ENCODE measurements around the gene SNIP1.

DNA sequence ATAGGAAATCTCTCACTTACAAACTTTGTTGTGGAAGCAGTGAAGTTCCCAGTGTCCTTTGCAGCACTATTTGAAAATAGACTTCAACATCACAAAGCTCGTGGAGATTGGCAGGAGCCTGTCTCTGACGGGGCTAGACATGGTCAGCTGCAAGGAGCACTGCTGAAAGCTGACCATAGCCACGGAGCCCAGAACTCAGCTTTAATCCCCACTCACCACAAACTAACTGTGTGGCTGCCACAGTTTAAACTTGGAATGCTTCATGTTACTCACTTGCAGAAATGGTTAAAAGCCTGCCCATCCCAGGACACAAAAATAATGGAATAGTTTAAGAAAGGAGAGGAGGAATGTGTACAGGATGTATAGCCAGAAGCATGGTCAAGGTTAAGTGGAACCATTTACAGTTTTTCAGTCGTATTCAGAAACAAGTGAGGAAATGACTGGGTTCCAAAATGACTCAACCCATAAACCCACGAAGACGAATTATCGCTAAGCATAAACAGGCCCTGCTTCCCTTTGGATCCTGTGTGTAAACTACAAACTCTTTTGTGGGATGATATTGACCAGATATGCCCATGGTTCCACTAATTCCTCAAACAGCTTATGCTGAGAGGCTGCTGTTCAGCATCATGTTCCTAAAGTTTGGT, 20.9 kb upstream of the SNIP1 start:
- TF ChIP-seq ZNF175 (tag by site-specific recombination; IDR thresholded peaks at IDR 0.05), result no peak
- no peak for TF ChIP-seq ZNF670 (tag by site-specific recombination; IDR thresholded peaks at IDR 0.05; ENCODE audit: low read depth)
- TF ChIP-seq ZNF169 (tag by site-specific recombination; IDR thresholded peaks at IDR 0.05), result no peak
- no peak for TF ChIP-seq ZNF2 (tag by site-specific recombination; IDR thresholded peaks at IDR 0.05)
- no peak for TF ChIP-seq KLF9 (tag by site-specific recombination; IDR thresholded peaks at IDR 0.05; ENCODE audit: low read depth)
- TF ChIP-seq, protein P1, sequence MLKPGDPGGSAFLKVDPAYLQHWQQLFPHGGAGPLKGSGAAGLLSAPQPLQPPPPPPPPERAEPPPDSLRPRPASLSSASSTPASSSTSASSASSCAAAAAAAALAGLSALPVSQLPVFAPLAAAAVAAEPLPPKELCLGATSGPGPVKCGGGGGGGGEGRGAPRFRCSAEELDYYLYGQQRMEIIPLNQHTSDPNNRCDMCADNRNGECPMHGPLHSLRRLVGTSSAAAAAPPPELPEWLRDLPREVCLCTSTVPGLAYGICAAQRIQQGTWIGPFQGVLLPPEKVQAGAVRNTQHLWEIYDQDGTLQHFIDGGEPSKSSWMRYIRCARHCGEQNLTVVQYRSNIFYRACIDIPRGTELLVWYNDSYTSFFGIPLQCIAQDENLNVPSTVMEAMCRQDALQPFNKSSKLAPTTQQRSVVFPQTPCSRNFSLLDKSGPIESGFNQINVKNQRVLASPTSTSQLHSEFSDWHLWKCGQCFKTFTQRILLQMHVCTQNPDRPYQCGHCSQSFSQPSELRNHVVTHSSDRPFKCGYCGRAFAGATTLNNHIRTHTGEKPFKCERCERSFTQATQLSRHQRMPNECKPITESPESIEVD (tag by site-specific recombination; IDR thresholded peaks at IDR 0.05), result no peak
- TF ChIP-seq, protein P2, sequence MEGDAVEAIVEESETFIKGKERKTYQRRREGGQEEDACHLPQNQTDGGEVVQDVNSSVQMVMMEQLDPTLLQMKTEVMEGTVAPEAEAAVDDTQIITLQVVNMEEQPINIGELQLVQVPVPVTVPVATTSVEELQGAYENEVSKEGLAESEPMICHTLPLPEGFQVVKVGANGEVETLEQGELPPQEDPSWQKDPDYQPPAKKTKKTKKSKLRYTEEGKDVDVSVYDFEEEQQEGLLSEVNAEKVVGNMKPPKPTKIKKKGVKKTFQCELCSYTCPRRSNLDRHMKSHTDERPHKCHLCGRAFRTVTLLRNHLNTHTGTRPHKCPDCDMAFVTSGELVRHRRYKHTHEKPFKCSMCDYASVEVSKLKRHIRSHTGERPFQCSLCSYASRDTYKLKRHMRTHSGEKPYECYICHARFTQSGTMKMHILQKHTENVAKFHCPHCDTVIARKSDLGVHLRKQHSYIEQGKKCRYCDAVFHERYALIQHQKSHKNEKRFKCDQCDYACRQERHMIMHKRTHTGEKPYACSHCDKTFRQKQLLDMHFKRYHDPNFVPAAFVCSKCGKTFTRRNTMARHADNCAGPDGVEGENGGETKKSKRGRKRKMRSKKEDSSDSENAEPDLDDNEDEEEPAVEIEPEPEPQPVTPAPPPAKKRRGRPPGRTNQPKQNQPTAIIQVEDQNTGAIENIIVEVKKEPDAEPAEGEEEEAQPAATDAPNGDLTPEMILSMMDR (tag by site-specific recombination; IDR thresholded peaks at IDR 0.05), result no peak

All from HEK293 (cell line).